ENCODE measurements around the gene TMEM82.

GRCh38 chr1:15733726-15734226 is 8.5 kb upstream of the TMEM82 start:
- TF ChIP-seq NFIC (IDR thresholded peaks at IDR 0.05) (no peak), TAF1 (IDR thresholded peaks at IDR 0.05; ENCODE audit: low read depth) (no peak), EGR1 (IDR thresholded peaks at IDR 0.05) (no peak), USF1 (IDR thresholded peaks at IDR 0.05) (no peak), FOXM1 (IDR thresholded peaks at IDR 0.05; ENCODE audit: borderline replicate concordance, low read depth) (no peak), RAD21 (IDR thresholded peaks at IDR 0.05; ENCODE audit: low read depth) (no peak)
